ENCODE data around the gene ALG13. TPM values are rescaled to one million over a fixed set of nuclear protein-coding genes. Genes with fewer than 3 reads are reported as not detected.

Gene ALG13
- polyA plus RNA-seq, 2 of the 4 experiments (the other 2 are of a cell fraction) = 43.0 to 136 TPM

GRCh38 chrX:111736571-111736970 lies 55.6 kb downstream of the ALG13 start:
- POLR2A ChIA-PET = no interaction called here
- no peak overlapping the region for H3K27ac ChIP-seq
- FAIRE-seq = no peak
- CTCF ChIA-PET = interaction anchor here (0.8 to 1.0 kb wide), 2 partner anchors 18 to 22 kb away, joined by 3 to 4 read pairs; no protein-coding TSS in a partner anchor
- TF ChIP-seq RNF2 (IDR thresholded peaks at IDR 0.05; ENCODE audit: borderline replicate concordance, low read depth) (no peak), HMGXB4 (CRISPR knock-in tag; IDR thresholded peaks at IDR 0.05; ENCODE audit: borderline replicate concordance) (no peak), ZC3H11A (IDR thresholded peaks at IDR 0.05) (no peak), SREBF2 (IDR thresholded peaks at IDR 0.05) (no peak), BCL3 (IDR thresholded peaks at IDR 0.05) (no peak), JUN (IDR thresholded peaks at IDR 0.05) (no peak), POLR2A (IDR thresholded peaks at IDR 0.05; ENCODE audit: low read length) (no peak), CBX2 (IDR thresholded peaks at IDR 0.05; ENCODE audit: borderline replicate concordance, low read depth) (no peak), POLR2AphosphoS2 (conservative IDR thresholded peaks at IDR 0.05; ENCODE audit: low read length) (no peak), BHLHE40 (IDR thresholded peaks at IDR 0.05; ENCODE audit: low read depth, low read length) (no peak), EP300 (IDR thresholded peaks at IDR 0.05) (no peak), KDM5A (IDR thresholded peaks at IDR 0.05) (no peak), FOSB (CRISPR knock-in tag; IDR thresholded peaks at IDR 0.05) (no peak), REST (IDR thresholded peaks at IDR 0.05) (no peak), TFCP2L1 (CRISPR knock-in tag; IDR thresholded peaks at IDR 0.05) (no peak), EHF (CRISPR knock-in tag; IDR thresholded peaks at IDR 0.05) (no peak)
- DNase-seq (ENCODE audit: low read depth in 1 of 2, low spot score in 1 of 2) = no peak
- no peaks in the 10 kb centered on the region for H3K9me3 ChIP-seq
- 92% methylated on average over 3 of the region's 3 CpGs for WGBS (ENCODE audit: missing lambda C conversion rate)
- H3K4me3 ChIP-seq = no peak overlapping the region
- H3K4me1 ChIP-seq = no peaks in the 10 kb centered on the region
- no peak overlapping the region for H3K4me2 ChIP-seq
- no peak for ATAC-seq

GRCh38 chrX:111742018-111742417 lies 61.0 kb downstream of the ALG13 start:
- H3K4me3 ChIP-seq = no peak overlapping the region
- TF ChIP-seq CEBPB (IDR thresholded peaks at IDR 0.05) = no peak
- TF ChIP-seq HOXB5 (CRISPR knock-in tag; IDR thresholded peaks at IDR 0.05) = no peak
- TF ChIP-seq HMGXB4 (CRISPR knock-in tag; IDR thresholded peaks at IDR 0.05; ENCODE audit: borderline replicate concordance) = no peak
- TF ChIP-seq TFCP2L1 (CRISPR knock-in tag; IDR thresholded peaks at IDR 0.05) = no peak
- TF ChIP-seq ELK1 (IDR thresholded peaks at IDR 0.05; ENCODE audit: low read depth, low read length) = no peak
- TF ChIP-seq CHD4 (IDR thresholded peaks at IDR 0.05; ENCODE audit: borderline replicate concordance) = no peak
- no peak for TF ChIP-seq RARB (CRISPR knock-in tag; IDR thresholded peaks at IDR 0.05)
- no peak for TF ChIP-seq KDM1A (IDR thresholded peaks at IDR 0.05; ENCODE audit: low read depth)
- TF ChIP-seq PBX3 (IDR thresholded peaks at IDR 0.05) = no peak
- no peaks in the 10 kb centered on the region for H3K9me3 ChIP-seq
- WGBS (ENCODE audit: missing lambda C conversion rate) = 79% methylated on average over 2 of the region's 2 CpGs
- no peak for FAIRE-seq
- H3K4me2 ChIP-seq = no peak overlapping the region
- CTCF ChIA-PET = no interaction called here
- no peaks in the 10 kb centered on the region for H3K4me1 ChIP-seq
- POLR2A ChIA-PET = no interaction called here
- no peak for DNase-seq (ENCODE audit: low read depth in 1 of 2, low spot score in 1 of 2)
- ATAC-seq = no peak
- H3K27ac ChIP-seq = no peak overlapping the region

All from A549 (cell line).